ENCODE measurements around the gene FIZ1. TPM values are rescaled to one million over a fixed set of nuclear protein-coding genes. Genes with fewer than 3 reads are reported as not detected.

FIZ1 gene
- total RNA-seq: 4.0 and 4.3 TPM in 2 replicates

GRCh38 chr19:55599468-55599841 is at the start of gene FIZ1:
FIZ1 (minus strand) TSS chr19:55599517; CDS start chr19:55597865, 1,652 bp downstream.

GRCh38 chr19:55647732-55648584 is 48.6 kb upstream of the FIZ1 start, which contains the start of gene CCDC106:
CCDC106 (plus strand) TSS chr19:55648212; CDS start chr19:55649047, 835 bp downstream.

GRCh38 chr19:55643003-55643886 is 43.9 kb upstream of the FIZ1 start, which contains the start of gene ZNF581:
ZNF581 (plus strand) TSS chr19:55643649; CDS start chr19:55644572, 923 bp downstream.

GRCh38 chr19:55640577-55641425 is 41.5 kb upstream of the FIZ1 start, which contains the start of gene ZNF580:
ZNF580 (plus strand) TSS chr19:55641002; CDS start chr19:55642509, 1,507 bp downstream.

GRCh38 chr19:55624109-55625003 is 25.0 kb upstream of the FIZ1 start, which contains the start of gene ZNF784:
ZNF784 (minus strand) TSS chr19:55624566; CDS start chr19:55624561, 5 bp downstream.

GRCh38 chr19:55605637-55606470 is 6.5 kb upstream of the FIZ1 start, which contains the start of gene ZNF865:
ZNF865 (plus strand) TSS chr19:55605647; CDS start chr19:55613619, 7,972 bp downstream.

GRCh38 chr19:55599842-55600661 is 735 bp upstream of the FIZ1 start, which contains the start of gene ZNF524:
ZNF524 (plus strand) TSS chr19:55600288; CDS start chr19:55602113, 1,825 bp downstream.

GRCh38 chr19:55580628-55581144 is 18.6 kb downstream of the FIZ1 start, which contains the start of gene ZNF579:
ZNF579 (minus strand) TSS chr19:55580848; CDS start chr19:55579639, 1,209 bp downstream.

GRCh38 chr19:55545443-55545842 is 53.9 kb downstream of the FIZ1 start, which contains the start of gene SBK3:
SBK3 (minus strand) TSS chr19:55545543; CDS start chr19:55545543, 0 bp downstream.

Other genes starting within 250 kb of the FIZ1 start
- not detected in 2 replicates for gene COX6B2, start 244.8 kb downstream of the FIZ1 start, total RNA-seq
- not detected in 2 replicates for gene GARIN5B, start 236.3 kb downstream of the FIZ1 start, total RNA-seq
- 0.37 and 1.6 TPM in 2 replicates for gene IL11, start 229.1 kb downstream of the FIZ1 start, total RNA-seq
- not detected in 2 replicates for gene TMEM190, start 222.7 kb downstream of the FIZ1 start, total RNA-seq
- gene TMEM238, start 215.2 kb downstream of the FIZ1 start, total RNA-seq: not detected in 2 replicates
- gene RPL28, start 213.6 kb downstream of the FIZ1 start, total RNA-seq: 171 and 427 TPM in 2 replicates
- gene UBE2S, start 191.7 kb downstream of the FIZ1 start, total RNA-seq: 72.0 and 185 TPM in 2 replicates
- gene SHISA7, start 156.2 kb downstream of the FIZ1 start, total RNA-seq: not detected in 2 replicates
- 83.0 and 83.9 TPM in 2 replicates for gene ISOC2, start 137.9 kb downstream of the FIZ1 start, total RNA-seq
- gene C19orf85, start 134.8 kb downstream of the FIZ1 start, total RNA-seq: not detected in 2 replicates
- 2.6 and 2.7 TPM in 2 replicates for gene ZNF628, start 122.9 kb downstream of the FIZ1 start, total RNA-seq
- gene NAT14, start 114.3 kb downstream of the FIZ1 start, total RNA-seq: 9.9 and 10.0 TPM in 2 replicates
- 9.2 and 14.7 TPM in 2 replicates for gene SSC5D, start 111.1 kb downstream of the FIZ1 start, total RNA-seq
- gene SBK2, start 62.4 kb downstream of the FIZ1 start, total RNA-seq: not detected in 2 replicates
- 0.37 TPM in 1 of 2 replicates, not detected in the other for gene SBK3, start 54.0 kb downstream of the FIZ1 start, total RNA-seq
- 4.3 and 4.4 TPM in 2 replicates for gene ZNF579, start 18.7 kb downstream of the FIZ1 start, total RNA-seq
- gene ZNF524, start 771 bp upstream of the FIZ1 start, total RNA-seq: 11.9 and 12.5 TPM in 2 replicates
- 1.1 and 1.6 TPM in 2 replicates for gene ZNF865, start 6.1 kb upstream of the FIZ1 start, total RNA-seq
- 3.1 and 3.7 TPM in 2 replicates for gene ZNF784, start 25.0 kb upstream of the FIZ1 start, total RNA-seq
- gene ZNF580, start 41.5 kb upstream of the FIZ1 start, total RNA-seq: 3.7 and 5.9 TPM in 2 replicates
- 20.3 and 31.6 TPM in 2 replicates for gene ZNF581, start 44.1 kb upstream of the FIZ1 start, total RNA-seq
- gene CCDC106, start 48.7 kb upstream of the FIZ1 start, total RNA-seq: 3.3 and 5.9 TPM in 2 replicates
- gene U2AF2, start 55.5 kb upstream of the FIZ1 start, total RNA-seq: 88.9 and 115 TPM in 2 replicates
- gene EPN1, start 75.7 kb upstream of the FIZ1 start, total RNA-seq: 25.8 and 29.8 TPM in 2 replicates
- gene NLRP9, start 138.9 kb upstream of the FIZ1 start, total RNA-seq: not detected in 2 replicates
- gene RFPL4A, start 159.6 kb upstream of the FIZ1 start, total RNA-seq: not detected in 2 replicates
- not detected in 2 replicates for gene RFPL4AL1, start 169.6 kb upstream of the FIZ1 start, total RNA-seq
- not detected in 2 replicates for gene NLRP11, start 232.5 kb upstream of the FIZ1 start, total RNA-seq
- not detected in 2 replicates for gene NLRP4, start 237.0 kb upstream of the FIZ1 start, total RNA-seq